NB4 (cell line): Measurements from ENCODE around the gene PLEKHA8.

Experiments used
- DNase-seq: peaks from one replicate; pipeline ENCODE4 v3.0.0; 2010; ENCODE audit warnings: low read depth
- H3K4me3 ChIP-seq: one replicate; pipeline ENCODE4 v1.5.1; 2011; ENCODE audit warnings: mild to moderate bottlenecking, low read depth, low read length, moderate library complexity
- MYC ChIP-seq: IDR thresholded peaks from 2 replicates; pipeline ENCODE4 v1.6.1; 2011; ENCODE audit warnings: low read depth, low read length
- POLR2A ChIP-seq: IDR thresholded peaks from 2 replicates; pipeline ENCODE4 v1.6.1; 2011; ENCODE audit warnings: mild to moderate bottlenecking; ENCODE audit not compliant: insufficient read length; ENCODE audit errors: extremely low read depth
- TF ChIP-seq, protein P1 (sequence below): IDR thresholded peaks from 2 replicates; pipeline ENCODE4 v1.6.1; 2011; ENCODE audit warnings: low read depth, low read length
- TF ChIP-seq, protein P2 (sequence below): IDR thresholded peaks from one replicate; pipeline ENCODE4 v1.5.1; 2012; ENCODE audit warnings: low read depth, low read length

PLEKHA8 gene

DNA sequence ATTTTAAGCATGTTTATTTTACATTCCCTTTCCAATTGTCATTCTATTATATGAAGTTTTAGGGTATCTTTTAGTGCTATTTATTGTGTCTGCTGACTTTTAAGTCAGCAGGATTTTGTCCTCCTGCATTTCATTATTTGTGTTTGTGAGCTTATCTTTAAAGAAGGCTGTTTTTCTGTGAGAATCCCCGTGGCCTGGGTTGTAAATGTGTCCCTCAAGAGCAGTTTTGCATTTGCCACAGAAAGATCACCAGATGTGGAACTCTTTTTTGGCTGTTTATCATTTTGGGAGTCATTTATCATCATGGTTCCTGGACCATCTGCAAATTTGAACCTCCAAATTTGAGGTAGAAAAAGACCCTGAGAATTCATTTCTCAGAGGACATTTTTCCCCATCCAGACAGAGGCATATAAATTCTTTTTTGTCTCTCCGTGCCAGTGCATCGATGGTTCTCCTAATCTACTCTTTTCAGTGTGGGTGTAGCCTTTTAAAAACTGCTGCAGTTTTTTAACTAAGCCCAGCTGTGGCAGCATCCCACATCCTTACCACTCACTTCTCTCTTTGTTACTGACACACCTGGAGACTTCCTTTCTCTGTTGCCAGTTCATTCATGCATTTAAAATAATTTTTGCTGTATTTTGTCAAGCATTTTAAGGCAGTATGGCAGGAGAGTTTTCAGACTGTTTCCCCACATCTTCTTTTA, 86.5 kb downstream of the PLEKHA8 start:
- TF ChIP-seq, protein P1, sequence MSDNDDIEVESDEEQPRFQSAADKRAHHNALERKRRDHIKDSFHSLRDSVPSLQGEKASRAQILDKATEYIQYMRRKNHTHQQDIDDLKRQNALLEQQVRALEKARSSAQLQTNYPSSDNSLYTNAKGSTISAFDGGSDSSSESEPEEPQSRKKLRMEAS, result no peak
- TF ChIP-seq MYC (no peak), POLR2A (no peak)
- TF ChIP-seq, protein P2, sequence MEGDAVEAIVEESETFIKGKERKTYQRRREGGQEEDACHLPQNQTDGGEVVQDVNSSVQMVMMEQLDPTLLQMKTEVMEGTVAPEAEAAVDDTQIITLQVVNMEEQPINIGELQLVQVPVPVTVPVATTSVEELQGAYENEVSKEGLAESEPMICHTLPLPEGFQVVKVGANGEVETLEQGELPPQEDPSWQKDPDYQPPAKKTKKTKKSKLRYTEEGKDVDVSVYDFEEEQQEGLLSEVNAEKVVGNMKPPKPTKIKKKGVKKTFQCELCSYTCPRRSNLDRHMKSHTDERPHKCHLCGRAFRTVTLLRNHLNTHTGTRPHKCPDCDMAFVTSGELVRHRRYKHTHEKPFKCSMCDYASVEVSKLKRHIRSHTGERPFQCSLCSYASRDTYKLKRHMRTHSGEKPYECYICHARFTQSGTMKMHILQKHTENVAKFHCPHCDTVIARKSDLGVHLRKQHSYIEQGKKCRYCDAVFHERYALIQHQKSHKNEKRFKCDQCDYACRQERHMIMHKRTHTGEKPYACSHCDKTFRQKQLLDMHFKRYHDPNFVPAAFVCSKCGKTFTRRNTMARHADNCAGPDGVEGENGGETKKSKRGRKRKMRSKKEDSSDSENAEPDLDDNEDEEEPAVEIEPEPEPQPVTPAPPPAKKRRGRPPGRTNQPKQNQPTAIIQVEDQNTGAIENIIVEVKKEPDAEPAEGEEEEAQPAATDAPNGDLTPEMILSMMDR, result no peak
- H3K4me3 ChIP-seq, result no peak overlapping the region
- no peak for DNase-seq

GRCh38 chr7:30115709-30116297, 87.6 kb downstream of the PLEKHA8 start:
- DNase-seq, result no peak
- TF ChIP-seq POLR2A (no peak), MYC (no peak)
- TF ChIP-seq, protein P1, result no peak
- TF ChIP-seq, protein P2, result no peak
- H3K4me3 ChIP-seq, result no peak overlapping the region

DNA sequence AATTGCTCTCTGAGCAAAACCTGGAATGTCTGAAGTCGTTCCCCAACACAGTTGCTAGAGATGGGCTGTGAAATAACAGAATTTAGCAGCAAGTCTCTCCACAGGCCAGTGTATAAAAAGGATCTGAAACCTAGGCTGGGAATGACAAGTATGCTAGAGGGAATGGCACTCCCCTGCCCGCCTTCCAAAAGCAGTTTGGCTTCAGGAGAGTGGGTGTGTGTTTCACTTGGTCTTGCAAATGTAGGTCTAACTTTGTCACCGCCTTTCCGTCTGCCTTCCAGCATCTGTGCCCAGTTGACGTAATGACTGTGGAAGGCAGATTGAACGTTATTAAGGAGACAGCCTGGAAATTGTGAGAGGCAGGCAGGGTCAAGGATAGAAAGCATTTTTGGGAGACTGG, 88.6 kb downstream of the PLEKHA8 start:
- no peak for DNase-seq
- H3K4me3 ChIP-seq, result no peak overlapping the region
- TF ChIP-seq MYC (no peak), POLR2A (no peak)
- TF ChIP-seq, protein P2, result no peak
- TF ChIP-seq, protein P1, result no peak

GRCh38 chr7:30117896-30118295, 89.7 kb downstream of the PLEKHA8 start:
- H3K4me3 ChIP-seq, result no peak overlapping the region
- TF ChIP-seq, protein P2, result no peak
- no peak for TF ChIP-seq MYC
- TF ChIP-seq, protein P1, result no peak
- TF ChIP-seq POLR2A, result no peak
- no peak for DNase-seq

DNA sequence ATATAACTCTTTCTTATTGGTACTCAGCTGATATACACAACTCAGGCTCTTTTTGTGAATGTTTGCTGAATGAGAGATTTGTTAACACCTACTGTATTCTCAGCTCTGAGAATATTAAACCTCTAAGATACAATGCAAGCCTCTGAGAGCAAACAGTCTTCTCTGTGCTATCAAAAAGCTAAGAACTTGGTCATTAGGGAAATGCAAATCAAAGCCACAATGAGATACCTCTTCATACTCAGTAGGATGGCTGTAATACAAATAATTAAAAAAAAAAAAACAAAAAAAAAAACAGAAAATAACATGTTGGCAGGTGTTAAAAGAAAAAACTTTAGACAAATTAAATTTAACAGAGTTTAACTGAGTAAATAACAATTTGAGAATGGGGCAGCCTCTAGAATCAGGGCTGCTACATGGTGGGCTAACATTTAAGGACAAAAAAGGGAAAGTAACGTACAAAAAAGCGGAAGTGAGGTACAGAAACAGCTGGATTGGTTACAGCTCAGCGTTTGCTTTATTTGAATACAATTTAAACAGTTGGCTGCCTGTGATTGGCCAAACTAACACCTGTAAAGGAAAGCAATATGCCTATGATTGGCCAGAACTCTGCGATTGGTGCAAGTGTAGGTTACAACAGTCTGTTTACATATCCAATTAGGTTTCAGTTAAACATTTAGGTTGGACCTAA, 91.8 kb downstream of the PLEKHA8 start:
- TF ChIP-seq, protein P1, result no peak
- TF ChIP-seq POLR2A, result no peak
- no peak for DNase-seq
- H3K4me3 ChIP-seq, result no peak overlapping the region
